ENCODE measurements around the gene CRACDL. TPM values are rescaled to one million over a fixed set of nuclear protein-coding genes. Genes with fewer than 3 reads are reported as not detected.
A peak's percentile ranks its signal among the peaks of the same experiment; 100 is the strongest.

The CRACDL gene
- total and polyA plus RNA-seq, 2 donors, result 2.4 to 6.2 TPM

DNA sequence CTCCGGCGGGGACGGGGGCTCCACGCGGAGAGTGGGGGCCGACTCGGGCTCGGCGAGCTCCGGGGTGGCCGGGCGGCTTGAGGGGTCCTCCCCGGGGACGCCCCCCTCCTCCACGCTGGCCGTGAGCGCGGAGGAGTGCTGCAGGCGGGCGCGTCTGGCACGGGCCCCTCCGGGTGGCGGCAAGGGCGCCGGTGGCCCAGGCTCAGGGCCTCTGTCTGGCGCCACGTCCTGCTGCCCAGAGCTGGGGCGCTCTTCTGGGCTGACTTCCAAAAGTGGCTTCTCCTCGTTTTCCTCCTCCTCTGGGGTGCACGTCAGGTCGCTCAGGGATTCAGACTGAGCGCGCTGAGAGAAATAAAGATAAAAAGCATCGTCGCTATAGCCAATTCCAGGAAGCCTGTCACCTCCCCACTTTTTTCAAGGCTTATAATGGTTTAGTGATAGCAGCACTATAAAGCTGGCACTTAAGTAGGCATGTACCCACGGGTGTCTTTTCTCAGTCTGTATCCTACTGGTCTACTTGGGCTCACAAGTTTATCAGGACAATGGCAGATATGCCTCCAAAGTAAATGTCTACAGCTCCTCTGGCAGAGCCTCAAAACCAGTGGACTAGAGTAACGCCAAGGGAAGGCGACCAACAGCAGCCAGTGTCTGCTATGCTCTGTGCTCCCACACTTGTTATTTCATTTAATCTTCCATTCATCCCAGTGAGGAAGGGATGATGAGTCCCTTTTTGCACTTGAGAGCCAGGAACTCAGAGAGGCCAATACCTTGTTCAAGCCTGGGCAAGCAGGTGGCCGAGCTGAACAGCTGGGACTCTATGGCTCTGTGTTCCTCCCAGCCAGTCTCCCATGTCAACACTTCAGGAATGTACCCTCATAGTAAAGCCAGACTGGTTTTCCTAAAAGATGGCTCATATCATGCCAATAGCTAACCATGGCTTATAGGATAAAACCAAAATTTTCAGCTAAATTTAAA lies 112.5 kb downstream of the CRACDL start:
- 12% methylated on average over 40 of the region's 40 CpGs for WGBS
- Histone ChIP-seq H3K4me1 (ENCODE audit: insufficient read depth) (no peaks in the 10 kb centered on the region), H3K4me3 (ENCODE audit: low read depth, low read length) (peak overlapping the region; percentile 48), H3K36me3 (ENCODE audit: insufficient read depth) (no peaks in the 10 kb centered on the region), H3K27ac (ENCODE audit: low read depth) (peak overlapping the region; percentile 32)
- no peak for DNase-seq (ENCODE audit: extremely low spot score)

DNA sequence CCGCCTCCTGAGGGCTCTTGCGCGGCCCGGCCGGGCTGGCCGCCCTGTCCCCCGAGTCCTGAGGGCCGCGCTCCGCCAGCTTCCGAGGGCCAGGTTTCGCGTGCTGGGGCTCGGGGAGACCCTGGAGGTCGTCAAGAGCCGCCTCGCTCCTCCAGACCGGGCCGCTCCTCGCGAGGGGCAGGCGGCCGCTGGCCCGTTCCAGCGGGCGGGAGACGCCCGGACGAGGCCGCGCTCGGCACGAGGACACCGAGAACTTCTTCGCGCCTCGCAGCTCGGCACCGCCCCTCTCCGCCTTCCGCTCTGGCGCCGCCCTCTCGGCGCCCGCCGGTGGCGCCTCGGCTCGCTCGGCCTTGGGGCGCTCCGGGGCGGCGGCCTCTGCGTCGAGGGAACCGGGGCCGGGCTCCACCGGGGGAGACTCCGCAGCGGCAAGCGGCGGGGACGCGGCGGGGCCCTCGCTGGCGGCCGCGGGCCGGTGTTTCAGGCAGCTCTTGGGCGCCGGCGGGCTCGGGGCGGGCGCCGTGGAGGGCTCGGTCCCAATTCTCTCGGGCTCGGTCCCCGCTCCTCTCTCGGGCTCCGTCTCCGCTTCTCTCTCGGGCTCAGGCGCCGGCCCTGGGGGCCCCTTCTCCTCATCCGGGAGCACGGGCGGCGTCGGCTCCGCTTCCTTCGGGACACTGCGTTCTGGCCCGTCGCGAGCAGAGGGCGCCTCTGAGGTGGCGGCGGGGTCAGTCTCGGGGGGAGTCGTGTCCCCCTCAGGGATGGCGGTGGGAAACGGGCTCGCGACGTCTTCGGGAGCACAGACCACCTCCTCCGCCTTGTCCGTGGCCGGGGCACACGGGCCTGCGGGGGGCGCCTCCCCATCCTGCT lies 113.5 kb downstream of the CRACDL start:
- 11% methylated on average over 117 of the region's 117 CpGs for WGBS
- Histone ChIP-seq H3K4me3 (ENCODE audit: low read depth, low read length) (peak overlapping the region; percentile 48), H3K36me3 (ENCODE audit: insufficient read depth) (no peaks in the 10 kb centered on the region), H3K4me1 (ENCODE audit: insufficient read depth) (no peaks in the 10 kb centered on the region), H3K27ac (ENCODE audit: low read depth) (peak overlapping the region; percentile 32)
- no peak for DNase-seq (ENCODE audit: extremely low spot score)

DNA sequence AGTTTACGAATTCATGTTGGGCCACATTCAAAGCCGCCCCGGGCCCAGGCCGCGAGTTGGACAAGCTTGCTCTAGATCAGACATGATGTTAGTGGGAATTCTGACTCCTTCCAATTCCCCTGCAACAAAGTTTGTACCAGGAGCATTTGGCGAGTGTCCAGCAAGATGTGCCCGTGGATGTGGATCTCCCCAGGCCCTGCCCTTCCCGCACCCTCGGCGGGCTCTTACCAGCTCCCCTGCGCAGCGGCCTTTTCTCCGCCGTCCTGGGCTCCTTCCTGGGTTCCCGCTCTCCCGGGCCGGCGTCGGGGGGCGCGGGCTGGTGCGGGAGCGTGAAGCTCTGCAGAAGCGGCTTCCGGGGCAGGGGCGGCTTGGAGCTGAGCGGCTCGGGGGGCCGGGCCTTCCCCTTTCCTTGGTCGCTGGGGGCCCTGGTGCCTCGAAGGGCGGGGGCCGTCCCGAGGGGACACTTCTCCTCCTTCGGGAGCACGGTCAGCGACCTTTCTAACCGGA lies 114.3 kb downstream of the CRACDL start:
- 92% methylated on average over 38 of the region's 38 CpGs for WGBS
- no peak for DNase-seq (ENCODE audit: extremely low spot score)
- no peak overlapping the region for H3K4me3 ChIP-seq (ENCODE audit: low read depth, low read length)
- no peak overlapping the region for H3K27ac ChIP-seq (ENCODE audit: low read depth)
- no peaks in the 10 kb centered on the region for H3K36me3 ChIP-seq (ENCODE audit: insufficient read depth)
- H3K4me1 ChIP-seq (ENCODE audit: insufficient read depth), result no peaks in the 10 kb centered on the region

DNA sequence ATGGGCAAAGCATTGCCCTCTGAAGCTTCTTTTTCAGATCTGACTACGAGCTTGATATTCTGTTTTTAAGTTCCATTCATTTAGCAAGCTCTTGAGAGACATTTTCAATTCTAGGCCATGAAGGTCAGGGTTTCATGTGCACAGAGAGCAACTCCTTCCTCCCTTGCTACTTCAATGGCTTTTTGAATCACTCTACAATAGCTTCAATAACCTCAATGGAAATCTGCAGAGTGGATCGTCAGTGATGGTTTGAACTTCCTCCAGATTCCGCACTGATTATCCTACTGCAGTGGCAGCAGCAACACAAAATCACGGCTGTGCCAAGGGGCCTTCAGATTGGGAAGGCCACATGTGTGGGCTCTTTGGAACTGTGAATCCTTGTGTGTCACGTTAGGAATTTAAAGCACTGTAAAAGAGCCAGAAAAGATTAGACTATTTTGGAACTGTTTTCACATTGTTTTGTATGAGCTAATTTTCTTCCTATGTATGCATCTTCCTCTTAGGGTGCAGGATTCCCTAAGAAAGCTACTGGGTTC lies 116.7 kb downstream of the CRACDL start:
- DNase-seq (ENCODE audit: extremely low spot score), result no peak
- 34% methylated on average over 5 of the region's 5 CpGs for WGBS

DNA sequence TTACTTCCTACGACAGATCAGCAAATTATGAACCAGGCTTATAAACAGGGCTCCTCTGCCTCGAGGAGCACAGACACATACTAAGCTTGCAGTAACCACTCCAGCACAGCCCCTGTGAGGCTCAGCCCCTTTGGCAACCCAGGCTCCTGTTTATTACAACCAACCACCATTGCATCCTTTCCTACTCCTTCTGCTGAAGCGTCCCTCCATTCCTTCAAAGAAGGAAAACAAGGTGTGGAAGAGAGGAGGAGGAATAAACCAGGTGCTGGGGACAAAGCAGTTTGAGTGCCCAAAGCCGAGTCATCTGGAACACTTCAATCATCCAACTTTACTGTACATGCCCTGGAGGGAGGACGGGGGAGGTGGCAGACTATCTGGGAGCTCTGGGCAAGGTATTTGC lies 117.9 kb downstream of the CRACDL start:
- H3K4me3 ChIP-seq (ENCODE audit: low read depth, low read length), result no peak overlapping the region
- H3K27ac ChIP-seq (ENCODE audit: low read depth), result no peak overlapping the region
- no peaks in the 10 kb centered on the region for H3K4me1 ChIP-seq (ENCODE audit: insufficient read depth)
- DNase-seq (ENCODE audit: extremely low spot score), result no peak
- WGBS, result 72% methylated on average over 5 of the region's 5 CpGs
- no peaks in the 10 kb centered on the region for H3K36me3 ChIP-seq (ENCODE audit: insufficient read depth)

More for the DNA sequence above, 116.7 kb downstream of the CRACDL start:
- no peak overlapping the region for H3K4me3 ChIP-seq (ENCODE audit: low read depth, low read length)
- no peak overlapping the region for H3K27ac ChIP-seq (ENCODE audit: low read depth)
- H3K36me3 ChIP-seq (ENCODE audit: insufficient read depth), result no peaks in the 10 kb centered on the region
- no peaks in the 10 kb centered on the region for H3K4me1 ChIP-seq (ENCODE audit: insufficient read depth)

DNA sequence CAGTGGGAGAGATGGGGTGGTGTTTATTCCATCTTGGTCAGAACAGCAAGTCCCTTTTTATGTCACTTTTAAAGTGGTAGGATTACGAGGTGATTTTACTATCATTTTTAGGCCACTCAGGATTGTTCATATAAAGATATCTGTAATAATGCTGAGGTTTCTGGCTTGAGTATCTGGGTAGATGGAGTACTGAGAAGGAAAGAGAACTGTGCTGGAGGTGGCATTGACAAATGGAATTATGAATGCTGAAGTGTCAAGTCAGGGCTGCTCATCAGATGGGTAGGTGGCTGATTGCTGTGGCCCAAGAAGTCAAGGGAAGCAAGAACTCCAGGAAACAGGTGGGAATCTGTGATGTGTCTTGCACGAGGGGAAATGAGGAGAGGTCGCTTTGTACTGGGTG lies 119.7 kb downstream of the CRACDL start:
- Histone ChIP-seq H3K4me3 (ENCODE audit: low read depth, low read length) (no peak overlapping the region), H3K36me3 (ENCODE audit: insufficient read depth) (no peaks in the 10 kb centered on the region), H3K27ac (ENCODE audit: low read depth) (no peak overlapping the region), H3K4me1 (ENCODE audit: insufficient read depth) (no peaks in the 10 kb centered on the region)
- no peak for DNase-seq (ENCODE audit: extremely low spot score)
- 78% methylated on average over 3 of the region's 3 CpGs for WGBS

DNA sequence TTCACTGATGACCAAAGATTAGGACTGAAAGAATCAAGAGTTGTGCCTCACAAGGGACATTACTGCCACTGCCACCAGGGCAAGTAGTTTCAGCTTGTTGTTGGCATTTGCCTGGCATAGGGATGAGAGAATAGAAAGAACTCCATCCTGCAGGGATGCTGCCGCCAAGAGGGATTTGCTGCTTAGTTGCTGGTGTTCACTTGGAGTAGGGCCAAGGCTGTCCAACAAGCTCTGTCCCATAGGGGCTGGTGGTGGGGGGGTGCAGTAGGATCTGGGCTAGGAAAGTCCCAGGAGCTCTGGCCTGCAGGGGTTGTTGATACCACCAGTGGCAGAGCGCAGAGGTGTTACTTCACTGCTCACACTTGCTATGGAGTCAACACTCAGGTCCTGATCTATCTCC lies 120.2 kb downstream of the CRACDL start:
- no peak overlapping the region for H3K27ac ChIP-seq (ENCODE audit: low read depth)
- 79% methylated on average over 2 of the region's 2 CpGs for WGBS
- H3K36me3 ChIP-seq (ENCODE audit: insufficient read depth), result no peaks in the 10 kb centered on the region
- no peak overlapping the region for H3K4me3 ChIP-seq (ENCODE audit: low read depth, low read length)
- H3K4me1 ChIP-seq (ENCODE audit: insufficient read depth), result no peaks in the 10 kb centered on the region
- DNase-seq (ENCODE audit: extremely low spot score), result no peak

DNA sequence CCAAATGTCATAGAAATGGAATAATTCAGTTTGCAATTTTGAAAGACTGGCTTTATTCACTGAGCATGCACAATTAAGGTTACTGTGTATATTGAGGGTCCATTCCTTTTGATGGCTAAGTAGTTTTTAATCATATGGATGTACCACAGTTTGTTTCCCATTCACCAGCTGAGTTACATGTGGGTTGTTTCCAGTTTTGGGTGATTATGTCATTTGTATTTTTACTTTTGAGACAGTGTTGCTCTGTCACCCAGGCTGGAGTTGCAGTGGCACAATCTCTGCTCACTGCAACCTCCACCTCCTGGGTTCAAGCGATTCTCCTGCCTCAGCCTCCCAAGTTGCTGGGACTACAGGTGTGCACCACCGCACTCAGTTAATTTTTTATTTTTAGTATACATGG lies 124.3 kb downstream of the CRACDL start:
- 90% methylated on average over 2 of the region's 2 CpGs for WGBS
- Histone ChIP-seq H3K4me1 (ENCODE audit: insufficient read depth) (no peaks in the 10 kb centered on the region), H3K4me3 (ENCODE audit: low read depth, low read length) (no peak overlapping the region)

DNA sequence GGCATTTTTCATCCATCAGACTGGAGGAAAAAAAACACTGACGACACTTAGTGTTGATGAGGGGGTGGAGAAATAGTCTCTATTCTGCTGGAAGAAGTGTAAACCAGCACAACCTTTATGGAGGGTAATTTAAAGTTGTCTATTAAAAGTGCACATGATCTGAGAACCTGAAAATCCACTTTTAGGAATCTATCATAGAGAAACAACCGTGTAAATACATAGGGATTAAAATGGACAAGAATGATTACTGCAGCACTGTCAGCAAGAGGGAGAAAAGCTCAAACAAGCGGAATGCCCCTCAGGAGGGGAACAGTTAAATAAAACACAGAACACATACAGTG lies 125.5 kb downstream of the CRACDL start:
- Histone ChIP-seq H3K4me1 (ENCODE audit: insufficient read depth) (no peaks in the 10 kb centered on the region), H3K4me3 (ENCODE audit: low read depth, low read length) (no peak overlapping the region), H3K36me3 (ENCODE audit: insufficient read depth) (no peaks in the 10 kb centered on the region), H3K27ac (ENCODE audit: low read depth) (no peak overlapping the region)
- WGBS, result 45% methylated on average over 3 of the region's 3 CpGs
- DNase-seq (ENCODE audit: extremely low spot score), result no peak

More for the DNA sequence above, 124.3 kb downstream of the CRACDL start:
- DNase-seq (ENCODE audit: extremely low spot score), result no peak
- Histone ChIP-seq H3K36me3 (ENCODE audit: insufficient read depth) (no peaks in the 10 kb centered on the region), H3K27ac (ENCODE audit: low read depth) (no peak overlapping the region)

DNA sequence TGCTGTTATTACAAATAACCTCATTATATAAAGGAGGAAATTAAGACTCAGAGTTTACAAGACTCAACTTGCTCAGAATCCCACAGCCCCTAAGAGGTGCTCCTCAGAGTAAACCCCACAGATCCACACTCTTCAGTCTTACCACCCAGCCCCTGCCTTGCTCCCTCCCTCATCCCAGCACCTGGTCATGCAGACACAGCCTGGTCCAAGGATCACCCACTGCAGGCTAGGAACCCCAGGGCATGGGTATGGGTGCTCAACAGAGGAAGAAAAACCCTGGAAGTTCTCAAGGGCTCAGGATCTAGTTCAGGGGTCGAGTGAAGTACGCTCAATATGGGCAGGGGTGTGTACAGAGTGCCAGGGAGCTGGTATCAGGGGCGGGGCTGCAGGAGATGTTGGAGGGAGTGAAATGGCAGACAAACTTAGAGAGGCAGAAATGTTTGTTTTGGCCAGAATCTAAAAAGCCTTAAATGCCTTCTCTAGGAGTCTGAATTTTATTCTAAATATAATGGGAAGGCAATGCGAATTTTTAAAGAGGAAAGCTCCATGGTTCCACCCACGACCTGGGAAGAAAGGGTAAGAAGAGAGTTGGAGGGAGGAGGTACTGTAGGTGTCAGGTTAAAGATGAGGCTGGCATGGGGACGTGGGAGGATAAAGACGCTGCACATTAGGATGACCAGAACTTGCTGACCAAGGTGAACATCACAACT lies 126.0 kb downstream of the CRACDL start:
- no peaks in the 10 kb centered on the region for H3K4me1 ChIP-seq (ENCODE audit: insufficient read depth)

DNA sequence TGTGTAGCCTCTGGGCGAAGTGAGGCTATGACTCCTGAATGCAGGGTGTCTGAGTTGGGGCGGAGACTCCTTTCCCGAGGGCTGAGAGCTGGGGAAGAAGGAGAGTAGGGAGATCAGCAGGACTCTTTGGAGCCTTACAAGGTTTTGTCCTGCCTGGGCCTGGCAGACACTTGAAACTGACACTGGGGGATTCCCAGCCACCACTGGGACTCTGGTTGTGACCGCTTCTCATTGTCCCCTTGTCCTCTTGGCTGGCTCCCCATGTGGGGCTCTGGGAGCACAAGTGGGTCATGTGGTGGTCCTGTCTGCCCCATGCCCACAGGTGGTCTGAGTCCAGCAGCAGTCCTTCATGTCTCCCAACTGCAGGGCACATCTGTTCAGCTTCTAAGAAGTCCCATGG lies 126.9 kb downstream of the CRACDL start:
- Histone ChIP-seq H3K27ac (ENCODE audit: low read depth) (no peak overlapping the region), H3K4me1 (ENCODE audit: insufficient read depth) (no peaks in the 10 kb centered on the region), H3K4me3 (ENCODE audit: low read depth, low read length) (no peak overlapping the region), H3K36me3 (ENCODE audit: insufficient read depth) (no peaks in the 10 kb centered on the region)
- DNase-seq (ENCODE audit: extremely low spot score), result no peak
- WGBS, result 83% methylated on average over 4 of the region's 4 CpGs

More for the DNA sequence above, 126.0 kb downstream of the CRACDL start:
- 65% methylated on average over 7 of the region's 7 CpGs for WGBS
- Histone ChIP-seq H3K4me3 (ENCODE audit: low read depth, low read length) (no peak overlapping the region), H3K27ac (ENCODE audit: low read depth) (no peak overlapping the region), H3K36me3 (ENCODE audit: insufficient read depth) (no peaks in the 10 kb centered on the region)
- DNase-seq (ENCODE audit: extremely low spot score), result no peak

DNA sequence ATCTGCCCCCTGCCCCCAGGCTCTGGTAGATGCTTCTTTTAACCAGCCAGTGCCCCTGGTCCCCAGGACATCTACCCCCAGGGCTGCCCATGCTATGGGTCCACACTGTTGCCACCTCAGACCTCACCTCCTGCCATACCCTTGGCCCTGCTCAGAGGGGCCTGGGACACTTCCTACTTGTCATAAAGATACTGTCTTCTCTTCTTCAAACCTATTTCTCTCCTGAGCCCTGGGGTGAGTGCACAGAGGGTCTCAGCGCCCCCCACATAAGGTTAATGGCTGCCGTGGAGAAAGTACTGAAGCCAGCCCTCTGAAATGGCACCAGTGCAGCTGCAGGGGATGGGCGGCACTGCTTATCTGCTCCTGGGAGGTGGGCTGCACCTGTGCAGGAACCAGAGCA lies 127.5 kb downstream of the CRACDL start:
- Histone ChIP-seq H3K27ac (ENCODE audit: low read depth) (no peak overlapping the region), H3K36me3 (ENCODE audit: insufficient read depth) (no peaks in the 10 kb centered on the region), H3K4me1 (ENCODE audit: insufficient read depth) (no peaks in the 10 kb centered on the region), H3K4me3 (ENCODE audit: low read depth, low read length) (no peak overlapping the region)
- WGBS, result 91% methylated on average over 3 of the region's 3 CpGs
- DNase-seq (ENCODE audit: extremely low spot score), result no peak

DNA sequence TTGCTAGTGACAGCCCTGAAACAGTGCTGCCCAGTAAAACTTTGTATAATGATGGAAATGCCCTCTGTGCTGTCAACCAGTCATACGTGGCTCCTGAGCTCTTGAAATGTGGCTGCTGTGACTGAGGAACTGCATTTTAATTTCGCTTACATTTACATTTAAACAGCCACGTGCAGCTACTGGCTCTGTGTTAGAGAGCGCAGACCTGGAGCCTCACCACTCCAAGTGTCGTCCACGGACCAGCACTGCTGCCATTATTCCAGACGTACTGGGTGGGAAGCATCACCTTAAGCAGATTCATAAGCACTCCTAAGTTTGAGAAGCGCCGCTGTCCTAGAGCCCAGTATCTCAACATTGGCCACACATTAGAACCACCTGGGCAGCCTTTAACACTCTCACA lies 128.1 kb downstream of the CRACDL start:
- WGBS, result 83% methylated on average over 9 of the region's 9 CpGs
- Histone ChIP-seq H3K27ac (ENCODE audit: low read depth) (no peak overlapping the region), H3K4me1 (ENCODE audit: insufficient read depth) (no peaks in the 10 kb centered on the region), H3K4me3 (ENCODE audit: low read depth, low read length) (no peak overlapping the region), H3K36me3 (ENCODE audit: insufficient read depth) (no peaks in the 10 kb centered on the region)
- no peak for DNase-seq (ENCODE audit: extremely low spot score)

Data from urinary bladder (tissue), 4 donors.